HG03045 (cell line): ENCODE measurements around the gene NR5A2.

Source experiments
- ATAC-seq: cut with Tn5 transposase; IDR thresholded peaks from one replicate; pipeline ENCODE4 v1.9.1; 2021; ENCODE audit warnings: mild to moderate bottlenecking, moderate library complexity; ENCODE audit not compliant: unreplicated experiment

NR5A2 gene

GRCh38 chr1:200062143-200062542, 34.6 kb downstream of the NR5A2 start:
- no peak for ATAC-seq

GRCh38 chr1:200072636-200073285, 45.3 kb downstream of the NR5A2 start:
- ATAC-seq, result peak; percentile 93

GRCh38 chr1:200073286-200073637, 45.8 kb downstream of the NR5A2 start:
- peak; percentile 36 for ATAC-seq

GRCh38 chr1:200075522-200075921, 48.0 kb downstream of the NR5A2 start:
- no peak for ATAC-seq

GRCh38 chr1:200075938-200076546, 48.5 kb downstream of the NR5A2 start:
- no peak for ATAC-seq

GRCh38 chr1:200079232-200079940, 51.9 kb downstream of the NR5A2 start:
- ATAC-seq, result no peak

GRCh38 chr1:200081151-200081968, 53.9 kb downstream of the NR5A2 start:
- ATAC-seq, result no peak

- ATAC-seq, result no peak
Observed at GRCh38 chr1:200081969-200082245, 54.4 kb downstream of the NR5A2 start.

GRCh38 chr1:200082329-200082728, 54.8 kb downstream of the NR5A2 start:
- ATAC-seq, result no peak

- ATAC-seq, result no peak
Observed at GRCh38 chr1:200090252-200091159, 63.0 kb downstream of the NR5A2 start.

- no peak for ATAC-seq
Observed at GRCh38 chr1:200095057-200095577, 67.6 kb downstream of the NR5A2 start.

GRCh38 chr1:200096774-200097173, 69.3 kb downstream of the NR5A2 start:
- no peak for ATAC-seq

- ATAC-seq, result no peak
Observed at GRCh38 chr1:200099040-200099439, 71.5 kb downstream of the NR5A2 start.

- no peak for ATAC-seq
Observed at GRCh38 chr1:200103966-200104583, 76.6 kb downstream of the NR5A2 start.

- no peak for ATAC-seq
Observed at GRCh38 chr1:200107004-200107470, 79.5 kb downstream of the NR5A2 start.

GRCh38 chr1:200108659-200109058, 81.1 kb downstream of the NR5A2 start:
- no peak for ATAC-seq

- no peak for ATAC-seq
Observed at GRCh38 chr1:200112290-200112689, 84.8 kb downstream of the NR5A2 start.

GRCh38 chr1:200115532-200115931, 88.0 kb downstream of the NR5A2 start:
- ATAC-seq, result no peak

- ATAC-seq, result no peak
Observed at GRCh38 chr1:200116324-200116723, 88.8 kb downstream of the NR5A2 start.
